ENCODE data around the gene ACAA1.

The ACAA1 gene

DNA sequence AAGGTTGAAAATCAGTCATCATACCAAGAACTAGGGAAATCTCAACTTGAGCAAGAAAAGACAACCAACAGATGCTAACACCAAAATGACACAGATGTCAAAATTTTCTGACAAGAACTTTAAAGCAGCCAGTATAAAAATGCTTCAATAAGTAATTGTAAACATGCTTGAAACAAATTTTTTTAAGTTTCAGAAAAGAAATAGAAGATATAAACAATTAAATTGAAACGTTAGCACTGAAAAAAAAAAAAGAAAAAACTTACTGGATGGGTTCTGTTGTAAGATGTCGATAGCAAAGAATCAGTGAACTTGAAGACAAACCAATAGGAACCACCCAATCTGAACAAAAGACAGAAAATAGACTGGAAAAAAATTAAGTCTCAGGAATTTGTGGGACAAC lies 9.6 kb upstream of the ACAA1 start:
- intact Hi-C loops (cut with DNase I; ENCODE audit: low total_unique reads): no loop called here
- H3K27ac ChIP-seq: no peak overlapping the region
- H3K36me3 ChIP-seq: peaks cover 4 to 12% (median 12%) of the 10 kb centered on the region in 3 donors

DNA sequence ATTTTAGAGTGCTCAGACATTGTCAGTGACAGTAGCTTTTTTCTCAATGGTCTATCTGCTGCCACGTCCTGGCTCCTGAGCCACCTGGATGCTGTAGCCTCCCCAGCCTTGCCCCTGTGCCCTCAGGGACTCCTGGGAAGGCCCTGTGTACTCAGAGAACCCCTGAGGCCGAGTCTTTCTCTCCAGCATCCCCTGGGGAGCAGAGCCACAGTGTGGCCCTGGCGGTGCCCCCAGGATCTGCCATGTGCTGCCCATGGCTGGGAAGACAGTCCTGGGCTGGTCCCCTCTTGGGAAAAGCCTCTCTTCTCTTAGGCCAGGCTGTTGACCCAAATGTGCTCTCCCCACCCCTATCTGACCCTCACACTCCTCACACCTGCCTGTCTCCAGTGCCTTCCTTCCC lies 6.6 kb upstream of the ACAA1 start:
- intact Hi-C loops (cut with DNase I; ENCODE audit: low total_unique reads): no loop called here
- Histone ChIP-seq H3K27me3 (no peaks in the 10 kb centered on the region), H3K9me3 (no peaks in the 10 kb centered on the region), H3K4me3 (no peak overlapping the region), H3K4me1 (peaks cover 0 to 20% (median 12%) of the 10 kb centered on the region in 4 donors), H3K36me3 (peaks cover 8 to 22% (median 18%) of the 10 kb centered on the region in 3 donors), H3K27ac (no peak overlapping the region)
- peak in 1 of 2 donors; percentile 41 for DNase-seq
- TF ChIP-seq, protein P1, sequence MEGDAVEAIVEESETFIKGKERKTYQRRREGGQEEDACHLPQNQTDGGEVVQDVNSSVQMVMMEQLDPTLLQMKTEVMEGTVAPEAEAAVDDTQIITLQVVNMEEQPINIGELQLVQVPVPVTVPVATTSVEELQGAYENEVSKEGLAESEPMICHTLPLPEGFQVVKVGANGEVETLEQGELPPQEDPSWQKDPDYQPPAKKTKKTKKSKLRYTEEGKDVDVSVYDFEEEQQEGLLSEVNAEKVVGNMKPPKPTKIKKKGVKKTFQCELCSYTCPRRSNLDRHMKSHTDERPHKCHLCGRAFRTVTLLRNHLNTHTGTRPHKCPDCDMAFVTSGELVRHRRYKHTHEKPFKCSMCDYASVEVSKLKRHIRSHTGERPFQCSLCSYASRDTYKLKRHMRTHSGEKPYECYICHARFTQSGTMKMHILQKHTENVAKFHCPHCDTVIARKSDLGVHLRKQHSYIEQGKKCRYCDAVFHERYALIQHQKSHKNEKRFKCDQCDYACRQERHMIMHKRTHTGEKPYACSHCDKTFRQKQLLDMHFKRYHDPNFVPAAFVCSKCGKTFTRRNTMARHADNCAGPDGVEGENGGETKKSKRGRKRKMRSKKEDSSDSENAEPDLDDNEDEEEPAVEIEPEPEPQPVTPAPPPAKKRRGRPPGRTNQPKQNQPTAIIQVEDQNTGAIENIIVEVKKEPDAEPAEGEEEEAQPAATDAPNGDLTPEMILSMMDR (IDR thresholded peaks at IDR 0.05): no peak

More for the DNA sequence above, 9.6 kb upstream of the ACAA1 start:
- Histone ChIP-seq H3K4me1 (no peaks in the 10 kb centered on the region), H3K4me3 (no peak overlapping the region), H3K9me3 (no peaks in the 10 kb centered on the region), H3K27me3 (no peaks in the 10 kb centered on the region)
- TF ChIP-seq, protein P1 (IDR thresholded peaks at IDR 0.05): no peak
- DNase-seq: no peak

DNA sequence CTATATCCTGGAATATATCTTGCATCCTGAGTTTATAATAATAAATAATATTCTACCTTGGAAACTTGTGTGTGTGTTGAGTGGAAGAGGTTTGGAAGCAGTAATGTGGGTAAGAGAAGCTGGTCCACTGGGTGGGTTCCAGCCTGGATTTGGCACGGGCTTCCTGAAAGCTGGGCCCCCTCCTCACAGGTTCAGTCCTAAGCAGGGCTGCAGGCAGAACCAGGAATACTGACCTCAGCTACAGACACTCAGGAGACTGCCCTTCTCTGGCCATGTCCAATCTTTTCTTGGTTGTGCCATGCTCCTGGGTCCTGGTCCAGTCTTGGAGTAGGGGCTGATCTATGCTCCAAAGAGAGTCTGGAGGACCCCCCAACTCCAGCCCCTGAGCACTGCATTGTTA lies 6.0 kb upstream of the ACAA1 start:
- Histone ChIP-seq H3K9me3 (no peaks in the 10 kb centered on the region), H3K36me3 (peaks cover 8 to 22% (median 18%) of the 10 kb centered on the region in 3 donors), H3K27ac (no peak overlapping the region), H3K4me1 (peaks cover 0 to 23% (median 15%) of the 10 kb centered on the region in 4 donors), H3K27me3 (no peaks in the 10 kb centered on the region), H3K4me3 (no peak overlapping the region)
- no peak for DNase-seq
- TF ChIP-seq, protein P1 (IDR thresholded peaks at IDR 0.05): no peak
- intact Hi-C loops (cut with DNase I; ENCODE audit: low total_unique reads): no loop called here

DNA sequence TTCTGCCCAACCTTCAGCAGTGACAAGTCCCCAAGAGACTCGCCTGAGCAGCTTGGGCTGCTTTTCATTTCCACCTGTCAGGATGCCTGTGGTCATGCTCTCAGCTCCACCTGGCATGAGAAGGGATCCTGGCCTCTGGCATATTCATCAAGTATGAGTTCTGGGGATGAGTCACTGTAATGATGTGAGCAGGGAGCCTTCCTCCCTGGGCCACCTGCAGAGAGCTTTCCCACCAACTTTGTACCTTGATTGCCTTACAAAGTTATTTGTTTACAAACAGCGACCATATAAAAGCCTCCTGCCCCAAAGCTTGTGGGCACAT lies 5.0 kb upstream of the ACAA1 start:
- Histone ChIP-seq H3K27ac (no peak overlapping the region), H3K4me3 (no peak overlapping the region), H3K4me1 (peaks cover 0 to 28% (median 19%) of the 10 kb centered on the region in 4 donors), H3K9me3 (no peaks in the 10 kb centered on the region), H3K36me3 (peaks cover 8 to 22% (median 18%) of the 10 kb centered on the region in 3 donors), H3K27me3 (no peaks in the 10 kb centered on the region)
- intact Hi-C loops (cut with DNase I; ENCODE audit: low total_unique reads): no loop called here
- TF ChIP-seq, protein P1 (IDR thresholded peaks at IDR 0.05): no peak
- DNase-seq: no peak

DNA sequence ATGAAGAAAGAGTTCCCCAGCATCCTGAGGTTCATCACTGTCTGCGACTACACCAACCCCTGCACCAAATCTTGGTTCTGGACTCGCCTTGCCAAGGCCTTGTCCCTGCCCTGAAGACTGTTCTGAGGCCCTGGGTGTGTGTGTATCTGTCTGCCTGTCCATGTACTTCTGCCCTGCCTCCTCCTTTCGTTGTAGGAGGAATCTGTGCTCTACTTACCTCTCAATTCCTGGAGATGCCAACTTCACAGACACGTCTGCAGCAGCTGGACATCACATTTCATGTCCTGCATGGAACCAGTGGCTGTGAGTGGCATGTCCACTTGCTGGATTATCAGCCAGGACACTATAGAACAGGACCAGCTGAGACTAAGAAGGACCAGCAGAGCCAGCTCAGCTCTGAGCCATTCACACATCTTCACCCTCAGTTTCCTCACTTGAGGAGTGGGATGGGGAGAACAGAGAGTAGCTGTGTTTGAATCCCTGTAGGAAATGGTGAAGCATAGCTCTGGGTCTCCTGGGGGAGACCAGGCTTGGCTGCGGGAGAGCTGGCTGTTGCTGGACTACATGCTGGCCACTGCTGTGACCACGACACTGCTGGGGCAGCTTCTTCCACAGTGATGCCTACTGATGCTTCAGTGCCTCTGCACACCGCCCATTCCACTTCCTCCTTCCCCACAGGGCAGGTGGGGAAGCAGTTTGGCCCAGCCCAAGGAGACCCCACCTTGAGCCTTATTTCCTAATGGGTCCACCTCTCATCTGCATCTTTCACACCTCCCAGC lies 4.4 kb upstream of the ACAA1 start:
- H3K9me3 ChIP-seq: no peaks in the 10 kb centered on the region
- no peak overlapping the region for H3K4me3 ChIP-seq
- no peaks in the 10 kb centered on the region for H3K27me3 ChIP-seq
- peaks cover 8 to 22% (median 18%) of the 10 kb centered on the region in 3 donors for H3K36me3 ChIP-seq
- no peak overlapping the region for H3K27ac ChIP-seq
- TF ChIP-seq, protein P1 (IDR thresholded peaks at IDR 0.05): no peak
- intact Hi-C loops (cut with DNase I; ENCODE audit: low total_unique reads): no loop called here
- DNase-seq: peak in 1 of 2 donors; percentile 48
- peaks cover 0 to 28% (median 19%) of the 10 kb centered on the region in 4 donors for H3K4me1 ChIP-seq

Measured in tibial artery (tissue), 4 donors.